ENCODE data around the gene BPHL.
"Not testable (repeated sequence)": the region's sequence is repeated elsewhere in the genome, so short reads cannot be mapped to it uniquely, and the experiment has no call there.

The BPHL gene

GRCh38 chr6:3172789-3173188 is 54.3 kb downstream of the BPHL start:
- H3K4me1 ChIP-seq (ENCODE audit: insufficient read depth, low read length); H3K27me3 ChIP-seq (ENCODE audit: control insufficient read depth in 1 of 2, insufficient read depth in 2 of 2, low read length in 2 of 2); H3K36me3 ChIP-seq (ENCODE audit: insufficient read depth, low read length); H3K4me3 ChIP-seq (ENCODE audit: low read depth in 1 of 2, low read length in 2 of 2); H3K9me3 ChIP-seq (ENCODE audit: low read length); H3K27ac ChIP-seq (ENCODE audit: low read depth, low read length); H3K9ac ChIP-seq (ENCODE audit: low read length): not testable (repeated sequence)

- H3K36me3 ChIP-seq (ENCODE audit: insufficient read depth, low read length); H3K27me3 ChIP-seq (ENCODE audit: control insufficient read depth in 1 of 2, insufficient read depth in 2 of 2, low read length in 2 of 2); H3K9me3 ChIP-seq (ENCODE audit: low read length); H3K9ac ChIP-seq (ENCODE audit: low read length); H3K4me1 ChIP-seq (ENCODE audit: insufficient read depth, low read length); H3K4me3 ChIP-seq (ENCODE audit: low read depth in 1 of 2, low read length in 2 of 2); H3K27ac ChIP-seq (ENCODE audit: low read depth, low read length): not testable (repeated sequence)
Observed at GRCh38 chr6:3173636-3174089, 55.2 kb downstream of the BPHL start.

GRCh38 chr6:3175715-3176402 is 57.3 kb downstream of the BPHL start:
- H3K27ac ChIP-seq (ENCODE audit: low read depth, low read length), result no peak overlapping the region
- no peaks in the 10 kb centered on the region for H3K9me3 ChIP-seq (ENCODE audit: low read length)

GRCh38 chr6:3176562-3177355 is 58.2 kb downstream of the BPHL start:
- Histone ChIP-seq H3K27me3 (ENCODE audit: control insufficient read depth in 1 of 2, insufficient read depth in 2 of 2, low read length in 2 of 2) (no peaks in the 10 kb centered on the region), H3K36me3 (ENCODE audit: insufficient read depth, low read length) (no peaks in the 10 kb centered on the region), H3K4me3 (ENCODE audit: low read depth in 1 of 2, low read length in 2 of 2) (no peak overlapping the region), H3K9ac (ENCODE audit: low read length) (no peak overlapping the region), H3K9me3 (ENCODE audit: low read length) (no peaks in the 10 kb centered on the region), H3K4me1 (ENCODE audit: insufficient read depth, low read length) (no peaks in the 10 kb centered on the region), H3K27ac (ENCODE audit: low read depth, low read length) (no peak overlapping the region)

More at GRCh38 chr6:3175715-3176402, 57.3 kb downstream of the BPHL start:
- Histone ChIP-seq H3K9ac (ENCODE audit: low read length) (no peak overlapping the region), H3K4me1 (ENCODE audit: insufficient read depth, low read length) (no peaks in the 10 kb centered on the region), H3K27me3 (ENCODE audit: control insufficient read depth in 1 of 2, insufficient read depth in 2 of 2, low read length in 2 of 2) (no peaks in the 10 kb centered on the region), H3K4me3 (ENCODE audit: low read depth in 1 of 2, low read length in 2 of 2) (no peak overlapping the region), H3K36me3 (ENCODE audit: insufficient read depth, low read length) (no peaks in the 10 kb centered on the region)

GRCh38 chr6:3178666-3179065 is 60.2 kb downstream of the BPHL start:
- not testable (repeated sequence) for H3K27ac ChIP-seq (ENCODE audit: low read depth, low read length); H3K4me1 ChIP-seq (ENCODE audit: insufficient read depth, low read length); H3K9ac ChIP-seq (ENCODE audit: low read length); H3K36me3 ChIP-seq (ENCODE audit: insufficient read depth, low read length); H3K4me3 ChIP-seq (ENCODE audit: low read depth in 1 of 2, low read length in 2 of 2); H3K27me3 ChIP-seq (ENCODE audit: control insufficient read depth in 1 of 2, insufficient read depth in 2 of 2, low read length in 2 of 2); H3K9me3 ChIP-seq (ENCODE audit: low read length)

- H3K4me3 ChIP-seq (ENCODE audit: low read depth in 1 of 2, low read length in 2 of 2); H3K9me3 ChIP-seq (ENCODE audit: low read length); H3K4me1 ChIP-seq (ENCODE audit: insufficient read depth, low read length); H3K36me3 ChIP-seq (ENCODE audit: insufficient read depth, low read length); H3K27ac ChIP-seq (ENCODE audit: low read depth, low read length); H3K9ac ChIP-seq (ENCODE audit: low read length); H3K27me3 ChIP-seq (ENCODE audit: control insufficient read depth in 1 of 2, insufficient read depth in 2 of 2, low read length in 2 of 2): not testable (repeated sequence)
Observed at GRCh38 chr6:3179945-3180344, 61.4 kb downstream of the BPHL start.

- Histone ChIP-seq H3K27ac (ENCODE audit: low read depth, low read length) (no peak overlapping the region), H3K4me1 (ENCODE audit: insufficient read depth, low read length) (no peaks in the 10 kb centered on the region), H3K27me3 (ENCODE audit: control insufficient read depth in 1 of 2, insufficient read depth in 2 of 2, low read length in 2 of 2) (no peaks in the 10 kb centered on the region), H3K9ac (ENCODE audit: low read length) (no peak overlapping the region), H3K36me3 (ENCODE audit: insufficient read depth, low read length) (no peaks in the 10 kb centered on the region), H3K4me3 (ENCODE audit: low read depth in 1 of 2, low read length in 2 of 2) (no peak overlapping the region), H3K9me3 (ENCODE audit: low read length) (no peaks in the 10 kb centered on the region)
Observed at GRCh38 chr6:3181105-3181504, 62.6 kb downstream of the BPHL start.

- Histone ChIP-seq H3K9ac (ENCODE audit: low read length) (no peak overlapping the region), H3K4me1 (ENCODE audit: insufficient read depth, low read length) (no peaks in the 10 kb centered on the region), H3K9me3 (ENCODE audit: low read length) (no peaks in the 10 kb centered on the region), H3K4me3 (ENCODE audit: low read depth in 1 of 2, low read length in 2 of 2) (no peak overlapping the region), H3K27ac (ENCODE audit: low read depth, low read length) (no peak overlapping the region), H3K36me3 (ENCODE audit: insufficient read depth, low read length) (no peaks in the 10 kb centered on the region), H3K27me3 (ENCODE audit: control insufficient read depth in 1 of 2, insufficient read depth in 2 of 2, low read length in 2 of 2) (no peaks in the 10 kb centered on the region)
Observed at GRCh38 chr6:3183066-3183465, 64.6 kb downstream of the BPHL start.

- Histone ChIP-seq H3K4me1 (ENCODE audit: insufficient read depth, low read length) (no peaks in the 10 kb centered on the region), H3K9ac (ENCODE audit: low read length) (no peak overlapping the region), H3K27me3 (ENCODE audit: control insufficient read depth in 1 of 2, insufficient read depth in 2 of 2, low read length in 2 of 2) (no peaks in the 10 kb centered on the region), H3K9me3 (ENCODE audit: low read length) (no peaks in the 10 kb centered on the region), H3K4me3 (ENCODE audit: low read depth in 1 of 2, low read length in 2 of 2) (no peak overlapping the region), H3K36me3 (ENCODE audit: insufficient read depth, low read length) (no peaks in the 10 kb centered on the region), H3K27ac (ENCODE audit: low read depth, low read length) (no peak overlapping the region)
Observed at GRCh38 chr6:3186974-3187382, 68.5 kb downstream of the BPHL start.

GRCh38 chr6:3188262-3188661 is 69.8 kb downstream of the BPHL start:
- Histone ChIP-seq H3K9me3 (ENCODE audit: low read length) (no peaks in the 10 kb centered on the region), H3K4me3 (ENCODE audit: low read depth in 1 of 2, low read length in 2 of 2) (no peak overlapping the region), H3K36me3 (ENCODE audit: insufficient read depth, low read length) (no peaks in the 10 kb centered on the region), H3K27ac (ENCODE audit: low read depth, low read length) (no peak overlapping the region), H3K27me3 (ENCODE audit: control insufficient read depth in 1 of 2, insufficient read depth in 2 of 2, low read length in 2 of 2) (no peaks in the 10 kb centered on the region), H3K9ac (ENCODE audit: low read length) (no peak overlapping the region), H3K4me1 (ENCODE audit: insufficient read depth, low read length) (no peaks in the 10 kb centered on the region)

GRCh38 chr6:3189192-3189591 is 70.7 kb downstream of the BPHL start:
- H3K27ac ChIP-seq (ENCODE audit: low read depth, low read length); H3K9me3 ChIP-seq (ENCODE audit: low read length); H3K27me3 ChIP-seq (ENCODE audit: control insufficient read depth in 1 of 2, insufficient read depth in 2 of 2, low read length in 2 of 2); H3K4me1 ChIP-seq (ENCODE audit: insufficient read depth, low read length); H3K9ac ChIP-seq (ENCODE audit: low read length); H3K36me3 ChIP-seq (ENCODE audit: insufficient read depth, low read length); H3K4me3 ChIP-seq (ENCODE audit: low read depth in 1 of 2, low read length in 2 of 2): not testable (repeated sequence)

- H3K4me3 ChIP-seq (ENCODE audit: low read depth in 1 of 2, low read length in 2 of 2), result no peak overlapping the region
- no peaks in the 10 kb centered on the region for H3K36me3 ChIP-seq (ENCODE audit: insufficient read depth, low read length)
- H3K27ac ChIP-seq (ENCODE audit: low read depth, low read length), result no peak overlapping the region
- no peaks in the 10 kb centered on the region for H3K27me3 ChIP-seq (ENCODE audit: control insufficient read depth in 1 of 2, insufficient read depth in 2 of 2, low read length in 2 of 2)
- H3K4me1 ChIP-seq (ENCODE audit: insufficient read depth, low read length), result peaks cover 2% of the 10 kb centered on the region
- H3K9ac ChIP-seq (ENCODE audit: low read length), result no peak overlapping the region
- H3K9me3 ChIP-seq (ENCODE audit: low read length), result no peaks in the 10 kb centered on the region
Observed at GRCh38 chr6:3190056-3190455, 71.5 kb downstream of the BPHL start.

Data from muscle layer of colon (tissue), 2 donors.